IPS-15b (cell line): ENCODE results near the gene ZNF20.
A peak's percentile ranks its signal among the peaks of the same experiment; 100 is the strongest.

ENCODE experiments used
- H3K27me3 ChIP-seq: one replicate; pipeline ENCODE4 v1.6.1; 2013; ENCODE audit warnings: low read length; ENCODE audit not compliant: control insufficient read depth, insufficient read depth
- H3K36me3 ChIP-seq: one replicate; pipeline ENCODE4 v1.6.1; 2013; ENCODE audit warnings: low read length; ENCODE audit not compliant: control insufficient read depth, insufficient read depth
- H3K4me1 ChIP-seq: one replicate; pipeline ENCODE4 v1.6.1; 2013; ENCODE audit warnings: mild to moderate bottlenecking, low read length; ENCODE audit not compliant: control insufficient read depth, insufficient read depth
- H3K4me3 ChIP-seq: one replicate; pipeline ENCODE4 v1.5.1; 2013; ENCODE audit warnings: low read depth, low read length
- H3K9ac ChIP-seq: one replicate; pipeline ENCODE4 v1.6.1; 2013; ENCODE audit warnings: low read depth, mild to moderate bottlenecking, low read length
- H3K9me3 ChIP-seq: one replicate; pipeline ENCODE4 v1.6.1; 2013; ENCODE audit warnings: mild to moderate bottlenecking, low read length; ENCODE audit not compliant: control insufficient read depth, insufficient read depth

ZNF20 gene

DNA sequence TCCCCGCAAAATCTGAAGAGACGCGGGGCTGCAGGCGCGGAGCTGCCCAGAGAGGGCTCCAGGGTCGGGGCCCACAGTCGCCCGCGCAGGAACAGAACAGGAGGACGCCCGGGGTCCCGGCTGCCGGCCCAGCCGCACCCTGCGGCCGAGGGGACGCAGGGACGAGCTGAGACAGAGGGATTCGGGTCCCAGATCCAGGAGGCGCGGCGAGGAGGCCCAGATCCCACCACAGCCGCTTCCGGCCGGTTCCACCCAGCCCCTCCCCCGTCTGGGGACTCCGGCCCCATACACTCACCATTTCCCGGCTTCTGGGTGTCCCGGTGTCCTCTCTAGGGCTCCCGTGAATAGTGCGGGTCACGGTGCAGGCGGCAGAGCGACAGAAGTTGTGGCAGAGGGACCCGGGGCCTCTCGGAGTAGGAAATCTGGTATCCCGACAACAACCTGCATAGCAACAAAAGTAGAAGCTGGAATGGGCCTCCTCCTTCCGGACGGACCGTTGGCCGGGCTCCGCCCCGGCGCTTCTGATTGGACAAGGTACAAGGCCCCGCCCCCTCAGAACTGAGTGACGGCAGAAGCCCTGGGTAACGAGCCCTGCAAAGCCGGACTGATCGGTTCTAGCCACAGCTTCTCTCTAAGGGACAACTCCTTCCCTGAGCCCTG, at the start of gene ZNF20:
Gene ZNF20, minus strand, starts transcription at position 466 of the 660 bp plus-strand sequence. Its CDS starts 168 bp downstream, at position 298.
- H3K36me3 ChIP-seq: no peaks in the 10 kb centered on the region

DNA sequence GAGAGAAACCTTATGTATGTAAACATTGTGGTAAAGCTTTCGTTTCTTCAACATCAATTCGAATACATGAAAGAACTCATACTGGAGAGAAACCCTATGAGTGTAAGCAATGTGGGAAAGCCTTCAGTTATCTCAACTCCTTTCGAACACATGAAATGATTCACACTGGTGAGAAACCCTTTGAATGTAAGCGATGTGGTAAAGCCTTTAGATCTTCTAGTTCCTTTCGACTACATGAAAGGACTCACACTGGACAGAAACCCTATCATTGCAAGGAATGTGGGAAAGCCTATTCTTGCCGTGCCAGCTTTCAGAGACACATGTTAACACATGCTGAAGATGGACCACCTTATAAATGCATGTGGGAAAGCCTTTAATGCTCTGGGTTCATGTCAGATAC, 47.5 kb upstream of the ZNF20 start:
- Histone ChIP-seq H3K9me3 (peaks cover 46% of the 10 kb centered on the region), H3K36me3 (peaks cover 24% of the 10 kb centered on the region), H3K4me3 (no peak overlapping the region), H3K4me1 (no peaks in the 10 kb centered on the region), H3K9ac (no peak overlapping the region), H3K27me3 (no peaks in the 10 kb centered on the region)

More for the DNA sequence above, at the start of gene ZNF20:
- H3K9ac ChIP-seq: peak within 1 kb of the TSS; percentile 79
- peak within 1 kb of the TSS; percentile 87 for H3K4me3 ChIP-seq
- H3K9me3 ChIP-seq: no peaks in the 10 kb centered on the region
- peaks cover 3% of the 10 kb centered on the region for H3K4me1 ChIP-seq
- H3K27me3 ChIP-seq: no peaks in the 10 kb centered on the region

DNA sequence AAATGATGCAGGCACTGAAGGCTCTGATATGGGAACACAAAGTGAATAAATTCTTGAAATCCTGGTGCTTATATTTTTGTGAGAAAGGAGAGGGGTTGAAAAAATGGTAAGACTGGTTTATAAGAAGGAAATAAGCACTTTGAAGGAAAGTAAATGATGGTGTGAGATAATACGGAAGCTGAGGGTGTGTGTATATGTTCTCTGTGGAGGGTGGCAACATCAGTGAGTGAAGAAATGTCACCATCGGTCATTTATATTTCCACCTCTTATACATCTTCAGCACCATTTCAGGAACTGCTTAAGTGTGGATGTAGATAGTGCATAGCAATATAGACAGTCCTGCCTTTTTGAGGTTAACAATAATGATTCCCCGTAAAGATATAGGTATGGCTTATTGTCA, 40.2 kb upstream of the ZNF20 start:
- Histone ChIP-seq H3K4me1 (no peaks in the 10 kb centered on the region), H3K9ac (no peak overlapping the region), H3K4me3 (no peak overlapping the region), H3K27me3 (no peaks in the 10 kb centered on the region), H3K36me3 (no peaks in the 10 kb centered on the region), H3K9me3 (peaks cover 7% of the 10 kb centered on the region)

DNA sequence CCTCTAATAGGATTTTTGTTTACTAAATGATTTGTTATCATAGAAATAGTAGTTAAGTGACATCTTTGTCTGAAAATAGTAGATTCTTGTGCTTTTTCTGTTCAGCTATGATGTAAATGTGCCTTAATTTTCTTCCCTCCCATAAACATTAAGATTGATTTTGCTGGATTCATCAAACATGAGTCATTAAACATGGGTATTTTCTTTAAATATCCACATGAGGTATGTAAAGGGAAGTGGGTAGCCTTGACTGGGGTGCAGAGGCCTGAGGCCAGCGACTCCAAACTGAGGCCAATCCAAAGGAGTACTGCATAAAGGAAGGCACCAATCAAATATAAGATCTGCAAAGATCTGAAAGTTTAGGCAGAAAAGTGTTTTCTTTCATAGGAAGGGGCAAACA, 26.5 kb upstream of the ZNF20 start:
- Histone ChIP-seq H3K27me3 (no peaks in the 10 kb centered on the region), H3K36me3 (no peaks in the 10 kb centered on the region), H3K9ac (no peak overlapping the region), H3K9me3 (no peaks in the 10 kb centered on the region), H3K4me3 (no peak overlapping the region), H3K4me1 (peaks cover 2% of the 10 kb centered on the region)

DNA sequence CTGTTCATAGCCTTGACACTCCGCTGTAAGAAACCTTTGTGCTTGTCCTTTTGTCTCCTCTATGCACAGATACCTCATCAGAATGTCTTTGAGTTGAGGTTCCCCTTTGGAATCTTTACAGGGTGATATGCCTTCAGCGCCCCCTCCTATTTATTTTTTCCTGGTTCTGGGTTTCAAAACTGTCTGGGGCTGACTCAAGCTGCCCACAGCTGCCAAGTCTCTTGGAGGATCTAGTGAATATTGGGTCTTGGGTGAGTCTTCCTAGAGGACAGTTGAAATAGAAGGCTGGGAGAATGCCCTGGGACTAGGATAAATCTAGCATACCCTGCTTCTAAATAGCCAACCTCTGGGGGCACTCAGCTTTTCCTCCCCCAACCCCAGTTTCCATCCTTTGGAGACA, 23.7 kb upstream of the ZNF20 start:
- Histone ChIP-seq H3K4me1 (peaks cover 2% of the 10 kb centered on the region), H3K9me3 (no peaks in the 10 kb centered on the region), H3K36me3 (no peaks in the 10 kb centered on the region), H3K9ac (peak overlapping the region; percentile 84), H3K27me3 (no peaks in the 10 kb centered on the region), H3K4me3 (peak overlapping the region; percentile 88)

DNA sequence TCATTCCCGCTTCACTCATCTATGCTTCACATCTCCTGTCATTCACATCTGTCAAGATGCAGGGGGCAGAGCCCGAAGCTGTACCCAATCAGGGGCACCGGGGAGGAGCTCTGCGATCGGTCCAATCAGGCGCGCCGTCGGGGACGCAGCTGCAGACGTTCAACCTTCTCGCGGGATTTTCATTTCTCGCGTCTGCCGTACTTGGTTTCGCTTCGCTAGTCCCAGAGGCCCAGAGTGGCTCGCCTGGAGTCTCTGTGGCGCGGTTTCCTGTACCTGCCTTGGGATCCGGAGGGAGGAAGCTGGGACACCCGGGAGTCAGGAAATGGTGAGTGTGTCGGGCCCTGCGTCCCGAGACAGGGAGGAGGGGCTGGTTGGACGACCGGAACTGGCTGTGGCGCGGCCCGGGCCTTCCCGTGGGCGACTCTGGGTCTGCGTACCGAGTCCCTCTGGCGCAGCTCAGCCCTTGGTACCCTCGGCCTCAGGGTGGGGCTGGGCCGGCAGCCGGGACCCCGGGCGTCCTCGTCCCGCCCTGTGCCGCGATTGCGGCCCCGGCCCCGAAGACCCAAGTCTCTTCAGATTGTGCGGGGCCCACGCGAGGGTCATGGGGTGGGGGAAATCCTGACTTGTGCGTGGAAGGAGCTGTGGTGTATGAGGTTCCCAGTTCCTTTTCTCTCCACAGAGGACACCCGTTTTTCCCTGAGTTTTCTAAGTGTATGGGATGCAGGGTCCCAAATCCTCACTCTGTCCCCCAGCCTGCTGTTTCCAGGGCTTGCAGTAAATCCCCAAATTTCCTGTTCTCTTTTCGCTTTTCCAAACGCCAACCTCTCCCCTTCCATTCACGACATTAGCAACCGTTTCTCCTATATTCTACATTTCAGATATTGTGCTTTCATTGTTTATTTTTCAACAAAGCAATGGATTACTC, 23.0 kb upstream of the ZNF20 start, which contains the start of gene ZNF136:
Gene ZNF136, plus strand, starts transcription at position 215 of the 925 bp plus-strand sequence. Its CDS starts 108 bp downstream, at position 323.
- Histone ChIP-seq H3K4me3 (peak within 1 kb of the TSS; percentile 88), H3K36me3 (no peaks in the 10 kb centered on the region), H3K9ac (peak within 1 kb of the TSS; percentile 84)

DNA sequence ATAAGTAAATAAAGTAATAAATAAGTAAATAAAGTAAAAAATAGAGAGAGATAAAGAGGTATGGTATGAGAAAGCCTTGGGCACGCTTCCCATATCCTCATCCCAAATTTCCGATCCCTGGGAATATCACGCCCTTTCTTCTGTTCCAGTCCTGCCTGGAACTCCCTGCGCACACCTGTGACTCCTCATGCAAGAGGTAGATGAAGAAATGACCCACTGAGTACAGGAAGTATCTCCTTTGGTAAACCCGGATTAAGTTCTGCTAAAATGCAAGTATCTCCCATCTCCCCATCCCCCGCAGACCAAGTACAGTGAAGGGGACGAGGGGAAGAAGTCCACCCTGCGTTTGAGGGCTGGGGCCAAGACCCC, 22.3 kb upstream of the ZNF20 start:
- H3K9me3 ChIP-seq: no peaks in the 10 kb centered on the region
- H3K4me1 ChIP-seq: peaks cover 2% of the 10 kb centered on the region
- no peaks in the 10 kb centered on the region for H3K36me3 ChIP-seq
- no peaks in the 10 kb centered on the region for H3K27me3 ChIP-seq
- no peak overlapping the region for H3K9ac ChIP-seq
- H3K4me3 ChIP-seq: peak overlapping the region; percentile 88

More for the DNA sequence above, 23.0 kb upstream of the ZNF20 start, which contains the start of gene ZNF136:
- Histone ChIP-seq H3K9me3 (no peaks in the 10 kb centered on the region), H3K27me3 (no peaks in the 10 kb centered on the region), H3K4me1 (peaks cover 2% of the 10 kb centered on the region)

DNA sequence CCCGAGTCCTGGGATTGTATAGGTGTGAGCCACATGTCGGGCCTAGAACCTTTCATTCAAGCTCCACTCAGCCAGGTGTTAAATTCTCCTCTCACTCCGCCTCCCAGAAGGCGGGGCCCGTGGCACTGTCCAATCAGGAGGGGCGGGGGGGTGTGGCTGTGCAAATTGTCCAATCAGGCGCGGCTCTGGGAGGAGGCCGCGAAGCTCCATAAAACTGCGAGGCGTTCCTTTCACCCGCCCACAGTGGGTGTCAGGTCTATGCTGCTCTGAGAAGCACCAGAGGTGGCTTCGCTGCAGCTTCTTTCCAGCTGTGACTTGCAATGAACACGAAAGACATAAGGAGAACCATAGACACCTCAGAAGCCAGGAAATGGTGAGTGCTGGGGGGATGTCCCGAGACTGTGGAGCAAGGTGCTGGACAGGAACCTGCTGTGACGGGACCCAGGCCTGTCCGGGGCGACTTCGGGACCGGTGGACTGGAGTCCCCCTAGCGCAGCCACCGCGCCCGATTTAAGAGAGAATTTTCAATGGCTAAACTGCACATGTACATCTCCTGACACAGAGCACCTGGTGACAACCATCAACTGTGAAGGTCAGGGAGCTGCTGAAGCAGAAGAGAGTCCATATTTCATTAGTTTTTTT, 19.7 kb upstream of the ZNF20 start:
- H3K9ac ChIP-seq: no peak overlapping the region
- H3K27me3 ChIP-seq: no peaks in the 10 kb centered on the region
- no peak overlapping the region for H3K4me3 ChIP-seq
- H3K9me3 ChIP-seq: no peaks in the 10 kb centered on the region
- peaks cover 2% of the 10 kb centered on the region for H3K4me1 ChIP-seq
- no peaks in the 10 kb centered on the region for H3K36me3 ChIP-seq

DNA sequence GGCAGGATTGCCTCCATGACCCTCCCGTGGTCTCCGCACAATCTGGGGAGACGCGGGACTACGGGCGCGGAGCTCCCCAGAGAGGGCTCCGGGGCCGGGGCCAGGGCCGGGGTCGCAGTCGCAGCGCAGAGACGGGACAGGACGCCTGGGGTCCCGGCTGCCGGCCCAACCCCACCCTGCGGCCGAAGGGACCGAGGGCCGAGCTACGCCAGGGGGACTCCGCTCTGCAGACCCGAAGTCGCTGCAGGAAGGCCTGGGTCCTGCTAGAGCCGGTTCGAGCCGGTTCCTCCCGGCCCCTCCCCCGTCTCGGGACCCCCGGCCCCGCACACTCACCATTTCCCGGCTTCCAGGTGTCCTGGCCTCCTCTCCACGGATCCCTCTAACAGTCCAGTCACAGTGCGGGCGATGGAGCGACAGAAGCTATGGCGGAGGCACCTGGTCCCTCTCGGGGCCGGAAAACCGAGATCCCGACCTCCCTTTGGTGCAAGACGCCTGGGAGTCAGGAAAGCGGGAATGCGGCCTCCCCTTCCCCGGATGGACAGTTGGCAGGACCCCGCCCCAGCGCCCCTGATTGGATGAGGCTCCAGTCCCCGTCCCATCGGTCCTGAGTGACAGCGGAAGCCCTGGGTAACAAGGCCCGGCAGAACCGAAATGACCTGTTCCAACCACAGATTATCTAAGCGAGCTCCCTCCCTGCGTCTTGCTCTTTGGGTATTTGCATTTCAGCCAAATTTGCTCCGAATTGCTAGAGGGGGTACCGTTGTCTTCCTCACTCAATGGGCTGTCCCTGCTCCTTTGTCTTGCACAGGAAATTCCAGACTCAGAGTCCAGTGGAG, 16.3 kb upstream of the ZNF20 start, which contains the start of gene ZNF625:
Gene ZNF625, minus strand, starts transcription at position 512 of the 836 bp plus-strand sequence. Its CDS starts 176 bp downstream, at position 336.
- Histone ChIP-seq H3K9ac (peak within 1 kb of the TSS; percentile 94), H3K36me3 (peaks cover 3% of the 10 kb centered on the region), H3K4me1 (no peaks in the 10 kb centered on the region), H3K4me3 (peak within 1 kb of the TSS; percentile 87), H3K9me3 (no peaks in the 10 kb centered on the region), H3K27me3 (no peaks in the 10 kb centered on the region)

DNA sequence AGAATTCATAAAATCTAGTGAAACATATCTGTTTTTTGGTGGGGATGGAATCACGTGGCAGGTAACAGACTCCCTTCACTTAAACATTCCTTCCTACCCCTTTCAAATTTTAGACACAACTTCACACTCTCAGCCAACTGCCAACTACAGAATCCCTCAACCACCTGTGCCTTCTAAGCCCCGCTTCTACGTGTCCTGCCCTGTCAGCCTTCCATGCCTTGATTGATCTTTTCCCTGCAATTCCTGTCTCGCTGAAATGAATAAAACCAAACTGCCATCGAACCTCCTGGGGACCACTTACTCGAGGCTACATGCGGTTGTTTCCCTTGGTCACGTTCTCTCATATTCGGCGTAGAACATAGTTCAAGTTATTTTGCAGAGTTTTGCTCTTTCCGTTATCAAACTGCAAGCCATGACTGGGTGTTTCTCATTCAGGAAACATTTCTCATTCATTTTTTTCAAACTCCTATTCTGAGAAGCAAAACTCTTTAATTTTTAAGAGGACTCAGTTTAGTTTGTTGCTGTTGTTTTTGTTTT, 15.2 kb upstream of the ZNF20 start:
- Histone ChIP-seq H3K4me1 (no peaks in the 10 kb centered on the region), H3K27me3 (no peaks in the 10 kb centered on the region), H3K4me3 (peak overlapping the region; percentile 87), H3K36me3 (peaks cover 9% of the 10 kb centered on the region), H3K9ac (no peak overlapping the region), H3K9me3 (no peaks in the 10 kb centered on the region)
